ENCODE data around the gene FIGN.

The FIGN gene

GRCh38 chr2:163735685-163736432 is at the start of gene FIGN:
Gene FIGN (minus strand): TSS chr2:163736008. CDS start chr2:163734927, 1,081 bp downstream.
- peak in 11 of 14 donors; percentile 16 to 78 (median 64) for DNase-seq

- no peak for DNase-seq
Observed at GRCh38 chr2:163785162-163785561, 49.4 kb upstream of the FIGN start.

GRCh38 chr2:163779970-163780597 is 44.3 kb upstream of the FIGN start:
- no peak for DNase-seq

GRCh38 chr2:163778045-163778781 is 42.4 kb upstream of the FIGN start:
- no peak for DNase-seq

GRCh38 chr2:163775304-163775703 is 39.5 kb upstream of the FIGN start:
- no peak for DNase-seq

- DNase-seq: no peak
Observed at GRCh38 chr2:163774862-163775261, 39.1 kb upstream of the FIGN start.

GRCh38 chr2:163773276-163773675 is 37.5 kb upstream of the FIGN start:
- no peak for DNase-seq

GRCh38 chr2:163771596-163771995 is 35.8 kb upstream of the FIGN start:
- DNase-seq: no peak

- DNase-seq: no peak
Observed at GRCh38 chr2:163768881-163769695, 33.3 kb upstream of the FIGN start.

- DNase-seq: no peak
Observed at GRCh38 chr2:163767097-163767496, 31.3 kb upstream of the FIGN start.

GRCh38 chr2:163764566-163764965 is 28.8 kb upstream of the FIGN start:
- no peak for DNase-seq

GRCh38 chr2:163759013-163759412 is 23.2 kb upstream of the FIGN start:
- no peak for DNase-seq

- DNase-seq: no peak
Observed at GRCh38 chr2:163757814-163758213, 22.0 kb upstream of the FIGN start.

- DNase-seq: no peak
Observed at GRCh38 chr2:163756588-163756987, 20.8 kb upstream of the FIGN start.

GRCh38 chr2:163755366-163755765 is 19.6 kb upstream of the FIGN start:
- no peak for DNase-seq

- no peak for DNase-seq
Observed at GRCh38 chr2:163753726-163754125, 17.9 kb upstream of the FIGN start.

GRCh38 chr2:163752267-163752666 is 16.5 kb upstream of the FIGN start:
- DNase-seq: no peak

- no peak for DNase-seq
Observed at GRCh38 chr2:163751696-163752095, 15.9 kb upstream of the FIGN start.

- no peak for DNase-seq
Observed at GRCh38 chr2:163748420-163748819, 12.6 kb upstream of the FIGN start.

- no peak for DNase-seq
Observed at GRCh38 chr2:163741435-163741834, 5.6 kb upstream of the FIGN start.

- DNase-seq: no peak
Observed at GRCh38 chr2:163737563-163737962, 1.8 kb upstream of the FIGN start.

- DNase-seq: no peak
Observed at GRCh38 chr2:163737190-163737439, 1.3 kb upstream of the FIGN start.
